Measurements from ENCODE around the gene KCNK3.

GRCh38 chr2:26678035-26678434, 14.5 kb upstream of the KCNK3 start:
- TF ChIP-seq POLR2A (IDR thresholded peaks at IDR 0.05): no peak
- no peak for TF ChIP-seq CTCF (IDR thresholded peaks at IDR 0.05)
